ENCODE measurements around the gene BRINP3.

DNA sequence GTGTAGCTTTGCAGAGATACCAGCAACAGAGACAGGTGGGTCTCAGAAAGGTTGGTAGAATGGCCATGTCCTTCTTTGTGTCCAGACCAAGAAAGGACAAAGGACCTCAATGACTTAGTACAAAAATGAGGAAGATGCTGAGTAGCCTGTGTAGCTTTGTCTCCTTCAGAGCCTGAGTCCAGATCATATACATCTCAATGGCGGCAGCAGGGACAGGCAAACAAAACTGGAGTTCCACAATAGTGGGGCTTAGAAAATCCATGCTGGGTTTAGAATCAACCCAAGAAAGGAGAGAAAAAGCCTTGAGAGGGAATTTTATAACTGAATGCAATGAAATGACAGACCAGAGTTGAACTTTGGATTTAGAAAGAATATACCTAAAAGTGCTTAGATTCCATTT is 339.0 kb downstream of the BRINP3 start:
- TF ChIP-seq, protein P1, sequence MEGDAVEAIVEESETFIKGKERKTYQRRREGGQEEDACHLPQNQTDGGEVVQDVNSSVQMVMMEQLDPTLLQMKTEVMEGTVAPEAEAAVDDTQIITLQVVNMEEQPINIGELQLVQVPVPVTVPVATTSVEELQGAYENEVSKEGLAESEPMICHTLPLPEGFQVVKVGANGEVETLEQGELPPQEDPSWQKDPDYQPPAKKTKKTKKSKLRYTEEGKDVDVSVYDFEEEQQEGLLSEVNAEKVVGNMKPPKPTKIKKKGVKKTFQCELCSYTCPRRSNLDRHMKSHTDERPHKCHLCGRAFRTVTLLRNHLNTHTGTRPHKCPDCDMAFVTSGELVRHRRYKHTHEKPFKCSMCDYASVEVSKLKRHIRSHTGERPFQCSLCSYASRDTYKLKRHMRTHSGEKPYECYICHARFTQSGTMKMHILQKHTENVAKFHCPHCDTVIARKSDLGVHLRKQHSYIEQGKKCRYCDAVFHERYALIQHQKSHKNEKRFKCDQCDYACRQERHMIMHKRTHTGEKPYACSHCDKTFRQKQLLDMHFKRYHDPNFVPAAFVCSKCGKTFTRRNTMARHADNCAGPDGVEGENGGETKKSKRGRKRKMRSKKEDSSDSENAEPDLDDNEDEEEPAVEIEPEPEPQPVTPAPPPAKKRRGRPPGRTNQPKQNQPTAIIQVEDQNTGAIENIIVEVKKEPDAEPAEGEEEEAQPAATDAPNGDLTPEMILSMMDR (tag by site-specific recombination; IDR thresholded peaks at IDR 0.05), result no peak
- TF ChIP-seq ZEB2 (tag by site-specific recombination; IDR thresholded peaks at IDR 0.05) (no peak), SCRT2 (tag by site-specific recombination; IDR thresholded peaks at IDR 0.05) (no peak), ZNF701 (tag by site-specific recombination; IDR thresholded peaks at IDR 0.05) (no peak)
- TF ChIP-seq, protein P2, sequence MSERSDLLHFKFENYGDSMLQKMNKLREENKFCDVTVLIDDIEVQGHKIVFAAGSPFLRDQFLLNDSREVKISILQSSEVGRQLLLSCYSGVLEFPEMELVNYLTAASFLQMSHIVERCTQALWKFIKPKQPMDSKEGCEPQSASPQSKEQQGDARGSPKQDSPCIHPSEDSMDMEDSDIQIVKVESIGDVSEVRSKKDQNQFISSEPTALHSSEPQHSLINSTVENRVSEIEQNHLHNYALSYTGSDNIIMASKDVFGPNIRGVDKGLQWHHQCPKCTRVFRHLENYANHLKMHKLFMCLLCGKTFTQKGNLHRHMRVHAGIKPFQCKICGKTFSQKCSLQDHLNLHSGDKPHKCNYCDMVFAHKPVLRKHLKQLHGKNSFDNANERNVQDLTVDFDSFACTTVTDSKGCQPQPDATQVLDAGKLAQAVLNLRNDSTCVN (tag by site-specific recombination; optimal IDR thresholded peaks at IDR 0.05), result no peak
- TF ChIP-seq, protein P3, sequence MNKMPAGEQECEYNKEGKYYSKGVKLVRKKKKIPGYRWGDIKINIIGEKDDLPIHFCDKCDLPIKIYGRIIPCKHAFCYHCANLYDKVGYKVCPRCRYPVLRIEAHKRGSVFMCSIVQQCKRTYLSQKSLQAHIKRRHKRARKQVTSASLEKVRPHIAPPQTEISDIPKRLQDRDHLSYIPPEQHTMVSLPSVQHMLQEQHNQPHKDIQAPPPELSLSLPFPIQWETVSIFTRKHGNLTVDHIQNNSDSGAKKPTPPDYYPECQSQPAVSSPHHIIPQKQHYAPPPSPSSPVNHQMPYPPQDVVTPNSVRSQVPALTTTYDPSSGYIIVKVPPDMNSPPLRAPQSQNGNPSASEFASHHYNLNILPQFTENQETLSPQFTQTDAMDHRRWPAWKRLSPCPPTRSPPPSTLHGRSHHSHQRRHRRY (tag by site-specific recombination; IDR thresholded peaks at IDR 0.05), result no peak

All from HEK293 (cell line).